ENCODE results near the gene PILRA. TPM values are rescaled to one million over a fixed set of nuclear protein-coding genes. Genes with fewer than 3 reads are reported as not detected.

Gene PILRA
- total and polyA plus RNA-seq, 8 donors, result 5.0 to 52.3 (median 6.4) TPM

- Histone ChIP-seq H3K4me1 (peaks cover 0 to 80% of the 10 kb centered on the region in 2 donors), H3K4me3 (no peak overlapping the region), H3K27me3 (no peaks in the 10 kb centered on the region), H3K36me3 (peaks cover 0 to 6% of the 10 kb centered on the region in 2 donors), H3K27ac (peak overlapping the region; percentile 75 to 92), H3K9me3 (no peaks in the 10 kb centered on the region)
- no peak for TF ChIP-seq CTCF (IDR thresholded peaks at IDR 0.05)
- DNase-seq (no peak), ATAC-seq (no peak)
- intact Hi-C loops (cut with DNase I), result no loop called here
These were observed 3.0 kb upstream of the PILRA start for GRCh38 chr7:100370303-100370702.

DNA sequence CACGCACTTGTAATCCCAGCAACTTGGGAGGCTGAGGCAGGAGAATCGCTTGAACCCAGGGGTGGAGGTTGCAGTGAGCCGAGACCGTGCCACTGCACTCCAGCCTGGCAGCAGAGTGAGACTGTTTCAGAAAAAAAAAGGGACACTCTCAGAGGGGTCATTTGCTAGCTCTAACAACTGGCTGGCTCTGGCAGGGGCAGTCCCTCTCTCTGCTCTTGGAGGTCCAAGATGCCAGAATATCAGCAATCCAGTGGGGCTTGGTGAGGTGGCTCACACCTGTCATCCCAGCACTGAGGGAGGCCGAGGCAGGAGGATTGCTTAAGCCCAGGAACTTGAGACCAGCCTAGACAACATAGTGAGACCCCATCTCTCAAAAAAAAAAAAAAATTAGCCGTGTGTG lies 2.5 kb upstream of the PILRA start:
- intact Hi-C loops (cut with DNase I), result no loop called here
- Histone ChIP-seq H3K27me3 (no peaks in the 10 kb centered on the region), H3K4me1 (peaks cover 0 to 78% of the 10 kb centered on the region in 2 donors), H3K4me3 (no peak overlapping the region), H3K27ac (peak overlapping the region; percentile 75 to 94), H3K36me3 (peaks cover 0 to 6% of the 10 kb centered on the region in 2 donors), H3K9me3 (no peaks in the 10 kb centered on the region)
- no peak for ATAC-seq
- no peak for TF ChIP-seq CTCF (IDR thresholded peaks at IDR 0.05)
- no peak for DNase-seq

GRCh38 chr7:100371561-100372171 lies 1.6 kb upstream of the PILRA start:
- Histone ChIP-seq H3K27me3 (no peaks in the 10 kb centered on the region), H3K9me3 (no peaks in the 10 kb centered on the region), H3K4me3 (no peak overlapping the region), H3K36me3 (peaks cover 0 to 6% of the 10 kb centered on the region in 2 donors), H3K4me1 (peaks cover 0 to 76% of the 10 kb centered on the region in 2 donors), H3K27ac (peak overlapping the region in 1 of 2 donors; percentile 94)
- ATAC-seq (no peak), DNase-seq (no peak)
- no peak for TF ChIP-seq CTCF (IDR thresholded peaks at IDR 0.05)
- intact Hi-C loops (cut with DNase I), result no loop called here

GRCh38 chr7:100372256-100372655 lies 1.0 kb upstream of the PILRA start:
- intact Hi-C loops (cut with DNase I), result no loop called here
- no peaks in the 10 kb centered on the region for H3K9me3 ChIP-seq
- peak; percentile 22 for ATAC-seq

More at GRCh38 chr7:100372256-100372655, 1.0 kb upstream of the PILRA start:
- TF ChIP-seq CTCF (IDR thresholded peaks at IDR 0.05), result no peak
- H3K27ac ChIP-seq, result peak overlapping the region; percentile 75 to 94
- H3K4me3 ChIP-seq, result no peak overlapping the region
- H3K27me3 ChIP-seq, result no peaks in the 10 kb centered on the region
- DNase-seq, result peak in 1 of 4 donors; percentile 61
- peaks cover 0 to 75% of the 10 kb centered on the region in 2 donors for H3K4me1 ChIP-seq
- H3K36me3 ChIP-seq, result peaks cover 0 to 9% of the 10 kb centered on the region in 2 donors
